Coronary artery (tissue), 2 donors: ENCODE results near the gene CPXM1.

Source experiments
- DNase-seq: peaks from one replicate; pipeline ENCODE4 v3.0.0-alpha.2; 2017; ENCODE audit warnings: low spot score
- H3K27ac ChIP-seq, 2 donors: fragments of 200-600 bp; sonication (generic); one replicate each; pipeline ENCODE4 v1.5.1; 2016 to 2019
- H3K4me3 ChIP-seq: fragments of 200-600 bp; sonication (generic); 2 replicates; pipeline ENCODE4 v1.5.1; 2016; ENCODE audit warnings: mild to moderate bottlenecking, moderate library complexity
- TF ChIP-seq, protein P1 (sequence below): fragments of 200-600 bp; sonication (generic); IDR thresholded peaks from one replicate; pipeline ENCODE4 v1.5.1; 2019; ENCODE audit warnings: antibody characterized with exemption

Gene CPXM1

DNA sequence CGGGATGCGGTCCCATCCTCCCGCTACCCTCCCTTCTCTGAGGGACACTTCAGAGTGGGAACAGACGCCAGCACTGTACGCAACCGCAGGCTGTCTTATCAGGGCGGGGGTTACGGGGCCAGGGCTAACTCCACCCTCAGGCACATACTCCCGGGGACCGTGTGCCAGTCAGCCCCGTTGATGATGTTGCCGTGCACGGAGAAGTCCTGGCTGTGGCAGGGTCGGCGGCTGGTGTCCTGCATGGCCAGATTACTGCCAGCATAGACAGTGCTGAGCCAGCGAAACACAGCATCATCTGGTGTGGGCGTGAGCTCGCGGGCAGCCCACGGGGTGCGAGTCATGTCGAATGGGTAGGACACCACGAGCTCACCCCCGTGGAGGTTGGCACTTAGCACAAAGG is 5.0 kb downstream of the CPXM1 start:
- Histone ChIP-seq H3K4me3 (no peak overlapping the region), H3K27ac (no peak overlapping the region)
- peak; percentile 67 for DNase-seq
- TF ChIP-seq, protein P1, sequence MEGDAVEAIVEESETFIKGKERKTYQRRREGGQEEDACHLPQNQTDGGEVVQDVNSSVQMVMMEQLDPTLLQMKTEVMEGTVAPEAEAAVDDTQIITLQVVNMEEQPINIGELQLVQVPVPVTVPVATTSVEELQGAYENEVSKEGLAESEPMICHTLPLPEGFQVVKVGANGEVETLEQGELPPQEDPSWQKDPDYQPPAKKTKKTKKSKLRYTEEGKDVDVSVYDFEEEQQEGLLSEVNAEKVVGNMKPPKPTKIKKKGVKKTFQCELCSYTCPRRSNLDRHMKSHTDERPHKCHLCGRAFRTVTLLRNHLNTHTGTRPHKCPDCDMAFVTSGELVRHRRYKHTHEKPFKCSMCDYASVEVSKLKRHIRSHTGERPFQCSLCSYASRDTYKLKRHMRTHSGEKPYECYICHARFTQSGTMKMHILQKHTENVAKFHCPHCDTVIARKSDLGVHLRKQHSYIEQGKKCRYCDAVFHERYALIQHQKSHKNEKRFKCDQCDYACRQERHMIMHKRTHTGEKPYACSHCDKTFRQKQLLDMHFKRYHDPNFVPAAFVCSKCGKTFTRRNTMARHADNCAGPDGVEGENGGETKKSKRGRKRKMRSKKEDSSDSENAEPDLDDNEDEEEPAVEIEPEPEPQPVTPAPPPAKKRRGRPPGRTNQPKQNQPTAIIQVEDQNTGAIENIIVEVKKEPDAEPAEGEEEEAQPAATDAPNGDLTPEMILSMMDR: no peak

- Histone ChIP-seq H3K27ac (no peak overlapping the region), H3K4me3 (no peak overlapping the region)
- DNase-seq: no peak
- TF ChIP-seq, protein P1: no peak
Observed at GRCh38 chr20:2794866-2795447, 5.5 kb downstream of the CPXM1 start.

DNA sequence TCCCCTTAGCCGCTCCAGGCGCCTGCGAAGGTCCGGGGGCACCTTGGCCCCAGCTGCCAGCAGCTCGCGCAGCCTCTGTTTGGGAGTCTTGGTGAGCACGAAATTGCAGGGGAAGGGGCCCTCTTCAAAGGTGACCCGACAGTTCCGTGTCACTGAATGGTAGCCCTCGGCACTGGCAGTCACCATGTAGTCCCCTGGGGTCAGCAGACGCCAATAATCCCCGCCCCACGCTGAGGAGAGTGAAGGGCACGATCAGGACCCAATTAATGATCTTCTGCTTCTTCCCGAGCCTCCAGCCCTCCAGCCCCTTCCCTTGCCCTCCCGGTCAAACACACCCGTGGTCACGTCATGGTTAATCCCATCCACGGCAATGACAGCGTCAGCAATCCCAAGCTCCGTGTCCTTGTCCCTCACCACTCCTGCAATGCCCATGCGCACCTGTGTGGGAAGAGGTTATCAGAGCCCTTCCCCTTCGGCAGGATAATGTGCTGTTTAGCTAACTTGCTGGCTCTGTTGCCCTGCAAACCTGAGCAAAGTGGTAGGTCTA is 6.2 kb downstream of the CPXM1 start:
- Histone ChIP-seq H3K4me3 (no peak overlapping the region), H3K27ac (no peak overlapping the region)
- DNase-seq: no peak
- TF ChIP-seq, protein P1: no peak

DNA sequence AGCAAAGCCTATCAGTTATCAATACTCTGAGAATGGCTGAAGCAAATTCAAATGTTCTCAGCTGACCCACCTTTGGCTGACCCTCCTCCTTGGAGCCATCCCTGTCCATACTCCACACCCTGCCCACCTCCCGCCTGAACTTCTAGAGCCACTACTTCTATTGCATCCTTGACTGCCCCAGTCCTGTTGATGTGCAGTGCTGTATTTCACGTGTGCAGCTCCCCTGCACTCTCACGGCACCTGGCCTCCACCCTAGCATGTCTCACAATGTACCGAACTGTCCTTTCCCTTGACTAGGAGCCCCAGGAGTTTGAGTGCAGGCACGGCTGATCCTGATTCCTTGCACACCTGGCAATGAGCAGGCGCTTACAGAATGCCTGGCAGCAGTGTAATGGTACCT is 7.0 kb downstream of the CPXM1 start:
- no peak for DNase-seq
- H3K4me3 ChIP-seq: no peak overlapping the region
- no peak overlapping the region for H3K27ac ChIP-seq
- TF ChIP-seq, protein P1: no peak

DNA sequence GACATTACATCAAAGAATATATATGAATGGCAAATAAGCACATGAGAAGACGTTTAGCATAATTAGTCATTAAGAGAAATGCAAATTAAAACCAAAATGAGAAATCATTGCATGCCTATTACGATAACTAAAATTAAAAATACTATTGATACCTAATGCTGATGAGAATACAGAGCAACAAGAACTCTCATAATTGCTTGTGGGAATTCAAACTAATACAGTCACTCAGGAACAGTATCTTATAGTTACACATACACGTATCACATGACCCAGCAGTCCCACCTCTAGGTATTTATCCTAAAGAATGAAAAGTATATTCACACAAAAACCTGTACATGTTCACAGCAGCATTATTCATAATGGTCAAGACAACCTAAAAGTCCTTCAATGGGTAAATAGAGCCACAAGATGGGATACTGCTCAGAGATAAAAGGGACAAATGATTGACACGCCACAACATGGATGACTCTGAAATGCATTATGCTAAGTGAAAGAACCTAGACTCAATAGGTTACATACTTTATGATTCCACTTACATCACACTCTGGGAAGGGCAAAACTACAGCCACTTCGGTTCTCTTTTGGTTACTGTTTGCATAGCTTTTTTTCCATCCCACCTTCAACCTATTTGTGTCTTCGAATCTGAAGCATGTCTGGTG is 16.4 kb downstream of the CPXM1 start:
- H3K27ac ChIP-seq: no peak overlapping the region
- TF ChIP-seq, protein P1: no peak
- no peak overlapping the region for H3K4me3 ChIP-seq
- no peak for DNase-seq

DNA sequence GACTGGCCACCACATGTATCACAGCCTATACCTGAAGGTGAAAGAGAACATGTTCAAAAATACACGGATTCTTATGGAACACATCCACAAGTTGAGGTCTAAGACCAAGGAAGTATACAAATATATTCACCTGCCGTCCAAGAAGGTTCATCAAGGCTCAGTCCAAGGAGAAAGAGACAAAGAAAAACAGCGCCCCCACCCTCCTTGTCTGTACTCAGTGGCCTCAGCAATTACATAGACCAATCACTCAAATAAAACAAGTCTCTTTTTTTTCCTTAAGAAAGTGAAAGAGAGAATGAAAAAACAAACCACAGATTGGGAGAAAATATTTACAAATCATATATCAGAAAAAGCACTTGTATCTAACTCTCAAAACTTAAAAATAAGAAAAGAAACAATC is 19.5 kb downstream of the CPXM1 start:
- H3K27ac ChIP-seq: no peak overlapping the region
- DNase-seq: no peak
- H3K4me3 ChIP-seq: no peak overlapping the region
- TF ChIP-seq, protein P1: no peak
